GM11168 (cell line): ENCODE data around the gene PRKAG2.
"Not testable (repeated sequence)": the region's sequence is repeated elsewhere in the genome, so short reads cannot be mapped to it uniquely, and the experiment has no call there.

Source experiments
- in situ Hi-C: fragments of 300-500 bp; cut with MboI; formaldehyde crosslinking; loops from one replicate; pipeline ENCODE4 v1.12.0; 2022; ENCODE audit warnings: low sequenced_read_pairs; ENCODE audit not compliant: unreplicated experiment

PRKAG2 gene

GRCh38 chr7:151524331-151524730, 352.6 kb downstream of the PRKAG2 start:
- in situ Hi-C loops: no loop called here

DNA sequence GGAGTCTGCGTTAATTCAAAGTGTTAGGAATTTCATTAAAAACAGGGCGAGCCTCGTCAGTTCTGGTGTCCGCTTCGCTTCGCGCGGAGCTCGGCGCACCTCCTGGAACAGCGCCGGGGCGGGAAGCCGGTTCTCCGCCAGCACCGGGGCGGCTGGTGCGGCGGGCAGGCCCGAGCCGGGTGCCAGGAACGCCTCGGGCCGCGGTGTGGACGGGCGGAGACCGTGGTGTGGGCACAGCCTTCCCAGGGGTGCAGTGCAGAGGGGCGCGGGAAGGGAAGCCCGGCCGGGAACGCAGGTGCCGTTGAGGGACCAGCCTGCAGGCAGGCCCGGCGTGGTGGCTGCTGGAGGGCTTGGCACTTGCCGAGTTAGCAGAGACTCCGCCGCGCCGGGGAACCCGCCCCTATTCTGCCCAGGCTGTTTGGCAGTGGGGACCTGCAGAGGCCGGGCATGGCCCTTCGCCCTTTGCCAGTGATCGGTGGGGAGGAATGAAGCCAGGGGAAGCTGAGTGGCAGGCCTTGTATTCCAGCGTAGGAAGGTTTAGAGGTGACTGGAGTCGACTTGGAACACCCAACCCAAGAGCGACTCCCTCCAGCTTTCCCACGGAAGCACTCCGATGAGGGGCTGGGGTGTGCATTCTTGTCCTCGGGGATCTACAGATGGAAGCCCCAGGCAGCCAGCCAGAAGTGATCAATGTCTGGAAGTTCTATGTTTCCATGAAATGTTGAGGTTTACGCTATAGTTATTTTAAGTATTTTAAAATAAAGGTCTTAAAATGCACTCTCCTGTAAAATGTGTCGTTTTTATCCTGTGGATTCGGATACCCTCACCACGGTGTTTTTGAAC, 356.3 kb downstream of the PRKAG2 start:
- in situ Hi-C loops: no loop called here

- in situ Hi-C loops: no loop called here
Measured at GRCh38 chr7:151519765-151520418, 357.0 kb downstream of the PRKAG2 start, which contains the start of gene RHEB. TSS of gene RHEB (minus strand) at chr7:151519895. CDS start at chr7:151519511, 384 bp downstream.

DNA sequence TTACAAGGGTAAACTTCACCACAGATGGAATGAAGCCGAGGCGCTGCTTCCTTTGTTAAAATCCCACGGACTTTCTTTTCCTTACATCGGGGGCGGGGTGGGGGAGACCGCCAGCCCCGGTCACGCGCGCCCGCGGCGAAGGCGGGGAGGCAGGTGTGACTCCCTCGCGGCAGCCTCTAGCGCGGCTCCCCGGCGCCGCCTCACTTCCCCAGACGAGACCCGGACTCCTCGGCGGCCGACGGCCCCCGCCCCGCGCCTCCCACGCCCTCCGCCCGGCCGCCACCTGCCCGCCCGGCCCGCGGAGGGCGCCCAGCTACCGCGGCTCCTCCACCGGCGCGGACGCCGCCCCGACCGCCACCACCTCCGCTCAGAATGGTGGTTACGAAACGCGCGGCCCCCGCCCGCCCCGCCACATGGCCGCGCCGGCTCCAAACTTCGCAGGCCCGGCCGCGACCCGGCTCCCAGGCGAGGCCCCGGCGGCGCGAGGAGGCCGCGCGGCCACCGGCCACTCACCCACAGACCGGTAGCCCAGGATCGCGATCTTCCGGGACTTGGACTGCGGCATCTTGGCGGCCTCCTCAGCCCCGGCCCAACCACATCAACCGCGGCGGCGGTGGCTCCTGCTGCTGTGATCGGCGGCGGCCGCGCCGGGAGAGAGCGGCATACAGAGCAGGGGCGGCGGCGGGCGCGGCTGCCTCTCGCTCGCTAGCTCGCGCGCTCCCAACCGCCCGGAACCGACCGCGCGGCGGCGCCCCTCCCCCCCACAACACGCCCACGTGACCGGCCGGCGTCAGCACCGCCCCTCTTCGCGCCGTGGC, 357.8 kb downstream of the PRKAG2 start:
- in situ Hi-C loops: not testable (repeated sequence)

DNA sequence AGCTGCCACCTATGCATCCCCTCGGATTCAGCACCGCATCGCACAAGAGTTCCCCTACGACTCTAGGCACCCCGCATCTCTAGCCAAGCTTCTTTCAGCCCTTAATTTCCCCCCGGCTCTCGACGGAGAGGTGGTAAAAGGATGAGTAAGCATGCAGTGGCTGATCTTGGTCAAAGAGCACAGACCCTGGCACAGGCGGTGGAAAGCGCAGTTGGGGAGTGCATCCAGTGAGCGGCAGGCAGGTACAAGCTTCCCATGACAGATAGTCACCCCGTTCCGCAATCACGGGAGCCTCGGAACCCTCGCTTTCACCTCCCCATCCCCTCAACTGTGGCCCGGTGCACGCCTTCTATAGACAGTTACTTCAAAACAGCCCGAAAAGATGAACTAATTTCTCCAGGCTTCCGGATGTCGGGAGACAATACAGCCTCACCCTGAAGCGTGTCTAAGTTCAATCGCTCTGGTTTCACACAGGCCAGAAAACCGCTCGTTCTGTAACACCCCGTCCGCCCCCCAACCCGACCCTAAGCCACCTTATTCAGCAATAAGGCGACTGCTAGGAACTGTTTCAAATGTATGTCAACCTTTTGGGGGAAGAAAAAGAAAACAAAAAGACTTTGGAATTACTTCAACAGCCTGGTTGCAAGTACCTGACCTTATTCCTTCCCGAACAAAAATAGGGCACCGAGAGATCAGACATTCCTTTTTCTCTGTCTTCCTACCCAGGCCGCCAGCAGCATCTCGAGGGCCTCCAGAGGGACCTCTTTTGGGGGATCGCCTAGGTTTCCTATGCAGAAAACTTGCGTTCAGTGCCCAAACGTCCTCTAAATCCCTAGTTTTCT, 358.6 kb downstream of the PRKAG2 start:
- in situ Hi-C loops: no loop called here

DNA sequence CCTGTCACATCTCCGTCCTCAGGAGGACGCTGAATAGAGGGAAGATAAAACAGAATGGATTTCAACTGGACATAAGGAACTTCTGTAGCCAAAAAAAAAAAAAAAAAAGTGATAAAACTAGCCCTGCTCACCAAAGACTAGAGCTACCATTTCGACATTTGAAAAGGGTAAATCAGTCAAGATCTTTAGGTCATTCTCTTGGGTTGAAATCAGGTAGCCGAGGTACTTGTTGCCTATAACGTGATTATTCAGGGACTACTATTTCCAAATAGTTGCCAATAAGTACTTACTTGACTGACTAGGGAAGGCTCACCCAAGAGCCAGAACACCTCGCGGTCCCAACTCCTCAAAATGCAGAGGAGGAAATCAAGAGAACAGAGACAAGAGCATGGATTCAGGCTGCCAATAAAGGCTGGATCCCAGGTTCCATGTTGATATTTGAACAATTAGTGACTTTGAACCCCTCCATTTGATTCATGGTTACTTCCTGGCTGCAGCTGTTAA, 359.3 kb downstream of the PRKAG2 start:
- in situ Hi-C loops: no loop called here

DNA sequence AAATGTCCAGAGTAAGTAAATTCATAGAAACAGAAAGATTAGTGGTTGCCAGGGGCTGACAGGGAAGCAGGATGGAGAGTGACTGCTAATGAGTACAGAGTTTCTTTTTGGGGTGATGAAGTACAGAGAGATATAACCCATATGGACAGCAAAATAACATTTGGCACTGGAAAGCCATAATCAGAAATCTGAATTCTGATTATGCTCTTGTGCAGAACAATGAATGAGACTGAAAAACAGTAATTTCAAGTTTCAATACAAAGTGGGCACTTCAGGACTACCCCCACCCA, 361.7 kb downstream of the PRKAG2 start:
- in situ Hi-C loops: no loop called here

GRCh38 chr7:151514461-151515275, 362.2 kb downstream of the PRKAG2 start:
- in situ Hi-C loops: no loop called here

DNA sequence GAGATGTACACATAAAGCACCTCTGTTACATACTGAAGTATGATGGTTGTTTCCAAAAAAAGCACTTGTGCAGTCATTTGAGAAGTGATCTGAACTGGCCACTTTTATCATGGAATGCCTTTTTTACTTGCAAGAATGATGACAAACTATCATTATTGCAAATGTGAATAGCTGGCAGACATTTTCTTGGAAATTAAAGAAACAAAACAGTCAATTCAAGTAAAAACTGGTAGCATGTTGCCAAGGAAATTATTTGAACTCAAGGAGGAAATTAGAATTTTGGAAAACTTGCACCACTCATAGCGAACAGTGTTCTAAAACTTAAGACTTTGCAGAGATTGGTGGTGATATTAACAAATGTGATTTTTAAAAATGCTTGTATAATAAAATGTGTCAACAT, 363.8 kb downstream of the PRKAG2 start:
- in situ Hi-C loops: no loop called here

DNA sequence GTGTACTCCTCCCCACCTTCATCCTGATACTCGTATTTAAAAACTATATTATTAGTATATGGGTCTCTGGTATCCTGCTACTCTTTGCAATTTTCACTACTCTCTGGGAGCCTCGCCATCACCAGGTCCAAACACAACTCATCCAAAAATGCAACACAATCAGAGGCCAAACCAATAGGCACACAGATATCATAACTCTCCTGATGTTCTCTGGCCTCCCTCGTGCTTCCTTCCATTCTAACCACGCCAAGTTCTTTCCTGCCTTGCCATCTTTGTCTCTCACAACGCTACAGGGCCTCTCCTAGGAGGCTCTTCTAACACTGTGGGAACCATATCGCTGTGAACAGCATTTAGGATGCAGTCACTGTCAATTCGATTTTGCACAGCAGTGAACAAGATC, 364.6 kb downstream of the PRKAG2 start:
- in situ Hi-C loops: no loop called here

DNA sequence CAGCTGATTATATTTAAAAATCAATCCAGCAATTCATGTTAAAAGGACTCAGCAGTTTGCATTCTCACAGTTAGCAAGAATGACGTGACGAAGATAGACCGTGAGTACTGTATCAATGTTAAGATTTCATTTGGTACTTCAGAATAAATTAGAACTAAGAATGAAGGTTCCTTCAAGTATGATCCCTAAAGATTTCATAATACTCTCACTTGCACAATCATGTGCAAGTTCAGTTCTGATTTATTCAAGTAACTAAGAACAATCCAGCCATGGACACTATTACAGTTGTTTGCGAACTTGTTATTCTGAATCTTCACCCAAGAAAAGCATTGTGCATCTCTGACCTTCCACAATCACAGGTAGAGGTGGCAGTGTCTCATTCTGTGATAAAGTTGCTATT, 365.0 kb downstream of the PRKAG2 start:
- in situ Hi-C loops: no loop called here

DNA sequence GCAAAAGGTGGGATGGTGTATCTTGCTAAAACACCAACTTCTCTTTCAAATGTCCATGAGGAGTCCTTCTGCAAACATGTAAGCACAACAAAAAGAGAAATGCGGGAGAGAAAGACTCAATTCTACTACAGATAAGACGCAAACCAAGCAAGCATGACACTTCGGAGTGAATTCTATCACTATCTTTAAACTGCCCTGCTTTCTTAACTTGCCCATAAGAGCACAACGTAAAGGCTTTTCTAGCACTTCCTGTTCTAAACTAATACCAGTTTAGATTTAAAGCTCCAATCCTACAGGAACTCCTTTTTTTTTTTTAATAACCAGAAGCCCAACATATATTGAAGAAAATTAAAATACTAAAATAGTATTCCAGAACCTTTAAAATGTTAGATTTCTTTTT, 365.6 kb downstream of the PRKAG2 start:
- in situ Hi-C loops: no loop called here

DNA sequence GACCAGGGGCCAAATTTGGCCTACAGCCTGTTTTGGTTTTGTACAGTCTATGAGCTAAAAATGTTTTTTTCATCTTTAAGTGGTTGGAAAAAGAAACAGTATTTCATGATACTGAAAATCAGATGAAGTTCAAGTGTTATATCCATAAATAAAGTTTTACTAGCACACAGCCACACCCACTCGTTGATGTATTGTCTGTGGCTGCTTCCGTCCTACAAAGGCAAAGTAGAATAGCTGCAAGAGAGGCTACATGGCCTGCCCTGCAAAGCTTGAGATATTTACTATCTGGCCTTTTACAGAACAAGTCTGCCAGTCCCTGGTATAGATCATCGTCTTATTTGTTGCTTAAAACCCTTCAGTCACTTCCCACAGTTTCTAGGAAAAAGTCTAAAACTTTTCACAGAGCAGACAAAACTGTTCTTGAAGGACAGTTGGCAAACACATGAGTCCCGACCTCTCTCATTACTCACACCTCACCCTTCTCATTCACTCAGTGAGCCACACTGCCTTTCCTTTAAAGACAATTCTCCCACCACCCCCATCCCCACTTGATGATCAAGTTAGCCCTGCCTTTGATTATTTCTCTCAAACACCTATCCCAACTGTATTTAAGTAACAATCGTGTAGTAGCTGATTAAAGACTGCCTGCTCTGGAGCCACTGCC, 367.1 kb downstream of the PRKAG2 start:
- in situ Hi-C loops: no loop called here

DNA sequence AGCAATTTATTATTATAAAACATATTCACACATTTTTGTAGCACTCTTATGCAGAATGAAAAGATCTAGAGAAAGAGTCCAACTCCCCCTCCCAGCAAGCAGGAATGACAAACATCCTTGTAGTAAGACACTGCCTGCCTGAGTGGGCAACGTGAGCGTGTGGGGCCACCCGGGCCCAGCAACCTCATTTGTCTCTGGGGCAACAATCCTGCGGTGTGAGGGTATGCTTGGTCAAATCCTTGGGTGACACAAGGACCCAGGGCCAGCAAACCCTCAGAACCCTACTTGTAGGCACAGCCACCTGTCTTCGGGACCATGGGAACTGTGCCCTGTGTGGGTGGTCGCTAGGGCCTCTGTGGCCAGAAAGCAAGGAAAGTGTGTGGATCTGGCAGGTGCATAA, 367.9 kb downstream of the PRKAG2 start:
- in situ Hi-C loops: no loop called here

DNA sequence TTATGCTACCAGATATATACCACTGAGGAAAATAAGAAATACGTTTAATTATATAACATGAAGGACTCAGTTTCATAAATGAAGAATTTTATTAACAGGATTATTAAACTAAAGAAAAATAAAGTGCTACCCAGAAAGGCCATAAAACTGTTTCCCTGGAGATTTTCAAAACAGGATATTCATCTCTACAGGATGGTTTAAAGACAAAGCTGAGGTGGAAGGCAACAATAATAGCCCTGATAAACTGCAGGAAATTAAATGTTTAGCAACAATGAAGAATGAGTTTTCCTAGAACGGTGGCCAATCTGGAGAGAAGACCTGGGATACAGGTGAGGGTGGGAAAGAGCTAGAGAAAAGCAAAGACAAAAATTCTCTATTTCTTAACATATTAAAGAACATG, 369.1 kb downstream of the PRKAG2 start:
- in situ Hi-C loops: no loop called here

DNA sequence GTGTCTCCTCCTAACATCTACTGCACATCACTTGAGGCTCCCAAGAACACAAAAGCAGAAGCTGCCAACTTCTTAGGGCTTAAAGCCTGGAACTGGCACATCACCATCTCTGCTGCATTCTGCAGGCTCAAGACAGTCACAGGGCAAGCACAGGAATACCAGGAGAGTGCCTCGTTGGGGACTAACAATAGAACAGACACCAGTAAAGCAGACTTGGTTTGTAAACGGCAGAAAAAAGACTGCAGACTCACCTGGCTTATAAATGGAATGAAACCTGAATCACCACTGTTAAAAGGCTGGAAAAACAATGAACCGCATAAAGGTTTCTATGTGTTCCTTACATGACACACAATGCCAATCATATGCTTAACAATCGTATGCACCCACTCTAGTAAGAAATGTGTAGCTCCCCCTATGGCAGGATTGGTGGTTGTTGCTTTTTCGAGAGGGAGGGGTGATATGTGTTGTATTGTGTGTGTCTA, 370.0 kb downstream of the PRKAG2 start:
- in situ Hi-C loops: no loop called here
